GM19463 (cell line): Measurements from ENCODE around the gene IARS1.

ENCODE experiments used
- ATAC-seq: cut with Tn5 transposase; IDR thresholded peaks from one replicate; pipeline ENCODE4 v1.9.1; 2021; ENCODE audit warnings: mild to moderate bottlenecking, moderate library complexity; ENCODE audit not compliant: unreplicated experiment

IARS1 gene

DNA sequence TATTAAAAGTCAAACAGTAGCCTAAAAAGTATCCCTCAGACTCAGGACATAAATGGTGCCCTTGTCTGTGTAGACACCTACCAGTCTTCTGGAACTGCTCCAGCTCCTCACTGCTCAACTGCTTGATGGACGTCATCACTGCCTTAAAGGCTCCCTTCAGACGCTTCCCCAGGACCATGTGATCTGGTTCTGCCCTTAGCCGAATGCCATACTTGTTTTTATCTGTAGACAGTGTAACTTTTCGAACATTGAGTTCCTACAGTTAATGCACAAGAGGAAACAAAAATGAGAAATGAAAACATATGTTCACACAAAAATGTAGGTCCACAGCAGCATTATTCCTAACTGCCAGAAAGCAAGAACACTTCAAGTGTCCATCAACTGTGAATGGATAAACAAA is 46.2 kb downstream of the IARS1 start:
- ATAC-seq, result no peak

DNA sequence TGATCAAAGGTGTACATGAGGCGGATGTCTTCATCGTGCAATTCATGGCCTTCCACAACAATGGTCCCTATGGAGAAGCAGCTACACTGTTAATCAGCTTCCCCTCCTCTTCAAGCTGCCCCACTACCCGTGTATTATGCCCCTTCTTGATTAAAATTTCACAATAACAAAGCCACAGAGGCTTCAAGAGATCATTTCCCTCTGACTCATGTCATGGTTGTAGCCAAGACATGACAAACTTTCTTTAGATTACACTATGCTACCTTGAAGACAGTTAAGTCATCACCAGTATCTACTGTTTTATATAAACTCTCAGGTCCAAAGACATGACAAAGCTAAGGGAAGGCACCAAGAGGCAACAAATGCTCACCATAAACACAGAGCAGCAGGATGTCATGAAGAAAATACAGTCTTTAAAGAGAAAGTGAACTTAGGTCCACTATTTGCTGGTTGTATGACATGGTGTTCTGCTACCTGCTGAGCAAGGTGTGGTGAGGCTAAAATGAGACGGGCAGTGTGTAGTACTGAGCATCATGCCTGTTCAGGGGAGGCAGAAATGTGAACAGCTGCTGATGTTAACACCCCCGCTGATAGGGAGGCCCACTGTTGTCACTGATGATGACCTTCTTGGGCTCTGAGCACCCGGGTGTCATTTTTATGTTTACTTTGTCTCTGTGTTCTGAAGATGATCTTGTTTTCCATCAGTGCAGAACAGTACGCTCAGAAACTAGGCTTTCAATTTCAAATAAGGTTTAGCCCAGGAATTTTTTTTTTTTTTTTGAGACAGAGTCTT is 48.3 kb downstream of the IARS1 start:
- ATAC-seq, result no peak
